HFF-Myc (cell line): ENCODE data around the gene SLC20A1.
"Not testable (repeated sequence)": the region's sequence is repeated elsewhere in the genome, so short reads cannot be mapped to it uniquely, and the experiment has no call there.

ENCODE experiments used
- DNase-seq: peaks from one replicate; pipeline ENCODE4 v3.0.0-alpha.2; 2011; ENCODE audit warnings: low read depth; ENCODE audit errors: extremely low read depth
- H3K4me3 ChIP-seq: replicated peaks from 2 replicates; pipeline ENCODE4 v1.5.1; 2011; ENCODE audit warnings: low read depth, mild to moderate bottlenecking, control low read depth, low read length
- TF ChIP-seq, protein P1 (sequence below): IDR thresholded peaks from 2 replicates; pipeline ENCODE4 v1.5.1; 2012; ENCODE audit warnings: mild to moderate bottlenecking, low read depth, low read length, control low read depth; ENCODE audit errors: missing control alignments

The SLC20A1 gene

DNA sequence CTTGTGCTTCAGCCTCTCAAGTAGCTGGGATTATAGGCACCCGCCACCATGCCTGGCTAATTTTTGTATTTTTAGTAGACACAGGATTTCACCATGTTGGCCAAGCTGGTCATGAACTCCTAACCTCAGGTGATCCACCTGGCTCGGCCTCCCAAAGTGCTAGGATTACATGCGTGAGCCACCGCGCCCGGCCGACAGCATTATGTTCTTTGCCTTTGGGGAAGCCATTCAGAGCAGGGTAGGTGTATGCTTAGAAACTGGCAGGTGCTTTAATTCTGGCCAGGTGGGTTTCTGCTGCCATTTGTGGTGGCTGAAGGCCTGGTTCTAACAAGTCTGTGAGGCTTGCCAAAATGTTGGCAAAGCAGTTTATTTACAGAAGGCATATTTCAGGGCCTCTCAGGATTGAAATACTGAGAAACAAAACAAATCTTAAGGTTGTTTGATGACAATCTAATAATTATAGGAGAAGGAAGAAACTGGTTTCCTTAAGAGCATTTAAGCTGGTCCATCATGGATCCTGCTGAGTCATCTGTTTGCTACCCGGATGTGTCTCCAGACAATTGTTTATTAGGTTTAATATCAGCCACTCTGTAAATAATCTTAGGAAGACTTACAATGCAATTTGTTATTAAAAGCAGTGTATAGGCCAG, 16.0 kb downstream of the SLC20A1 start:
- TF ChIP-seq, protein P1, sequence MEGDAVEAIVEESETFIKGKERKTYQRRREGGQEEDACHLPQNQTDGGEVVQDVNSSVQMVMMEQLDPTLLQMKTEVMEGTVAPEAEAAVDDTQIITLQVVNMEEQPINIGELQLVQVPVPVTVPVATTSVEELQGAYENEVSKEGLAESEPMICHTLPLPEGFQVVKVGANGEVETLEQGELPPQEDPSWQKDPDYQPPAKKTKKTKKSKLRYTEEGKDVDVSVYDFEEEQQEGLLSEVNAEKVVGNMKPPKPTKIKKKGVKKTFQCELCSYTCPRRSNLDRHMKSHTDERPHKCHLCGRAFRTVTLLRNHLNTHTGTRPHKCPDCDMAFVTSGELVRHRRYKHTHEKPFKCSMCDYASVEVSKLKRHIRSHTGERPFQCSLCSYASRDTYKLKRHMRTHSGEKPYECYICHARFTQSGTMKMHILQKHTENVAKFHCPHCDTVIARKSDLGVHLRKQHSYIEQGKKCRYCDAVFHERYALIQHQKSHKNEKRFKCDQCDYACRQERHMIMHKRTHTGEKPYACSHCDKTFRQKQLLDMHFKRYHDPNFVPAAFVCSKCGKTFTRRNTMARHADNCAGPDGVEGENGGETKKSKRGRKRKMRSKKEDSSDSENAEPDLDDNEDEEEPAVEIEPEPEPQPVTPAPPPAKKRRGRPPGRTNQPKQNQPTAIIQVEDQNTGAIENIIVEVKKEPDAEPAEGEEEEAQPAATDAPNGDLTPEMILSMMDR: no peak
- DNase-seq: no peak
- no peak overlapping the region for H3K4me3 ChIP-seq

DNA sequence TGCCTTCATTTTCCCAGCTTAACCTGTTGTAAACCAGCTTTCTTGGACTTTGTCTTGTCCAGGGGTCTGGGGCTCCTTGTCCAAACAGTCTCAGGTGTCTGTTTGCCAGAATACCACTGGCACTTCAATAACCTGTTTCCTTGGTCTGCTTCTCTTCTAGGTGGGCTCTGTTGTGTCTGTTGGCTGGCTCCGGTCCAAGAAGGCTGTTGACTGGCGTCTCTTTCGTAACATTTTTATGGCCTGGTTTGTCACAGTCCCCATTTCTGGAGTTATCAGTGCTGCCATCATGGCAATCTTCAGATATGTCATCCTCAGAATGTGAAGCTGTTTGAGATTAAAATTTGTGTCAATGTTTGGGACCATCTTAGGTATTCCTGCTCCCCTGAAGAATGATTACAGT, 17.0 kb downstream of the SLC20A1 start:
- no peak for DNase-seq
- H3K4me3 ChIP-seq: no peak overlapping the region
- TF ChIP-seq, protein P1: no peak

DNA sequence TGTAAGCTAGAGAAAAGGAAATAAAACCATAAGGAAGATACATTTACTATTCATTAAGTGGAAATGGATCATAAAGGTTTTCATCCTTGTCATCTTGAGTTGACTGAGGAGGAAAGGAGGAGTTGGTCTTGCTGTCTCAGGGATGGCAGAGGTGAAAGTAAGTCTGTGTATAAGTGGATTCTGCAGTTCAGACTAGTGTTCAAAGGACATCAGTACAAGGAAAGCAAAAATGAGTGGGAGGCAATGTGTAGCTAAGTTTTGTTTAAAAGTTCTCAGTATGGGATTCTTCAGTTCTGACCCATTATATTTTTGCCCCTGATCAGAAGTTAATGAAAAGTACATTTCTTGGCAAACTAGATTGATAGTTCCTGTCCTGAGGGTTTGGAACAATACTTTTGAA, 18.9 kb downstream of the SLC20A1 start:
- TF ChIP-seq, protein P1: no peak
- H3K4me3 ChIP-seq: no peak overlapping the region
- DNase-seq: no peak

DNA sequence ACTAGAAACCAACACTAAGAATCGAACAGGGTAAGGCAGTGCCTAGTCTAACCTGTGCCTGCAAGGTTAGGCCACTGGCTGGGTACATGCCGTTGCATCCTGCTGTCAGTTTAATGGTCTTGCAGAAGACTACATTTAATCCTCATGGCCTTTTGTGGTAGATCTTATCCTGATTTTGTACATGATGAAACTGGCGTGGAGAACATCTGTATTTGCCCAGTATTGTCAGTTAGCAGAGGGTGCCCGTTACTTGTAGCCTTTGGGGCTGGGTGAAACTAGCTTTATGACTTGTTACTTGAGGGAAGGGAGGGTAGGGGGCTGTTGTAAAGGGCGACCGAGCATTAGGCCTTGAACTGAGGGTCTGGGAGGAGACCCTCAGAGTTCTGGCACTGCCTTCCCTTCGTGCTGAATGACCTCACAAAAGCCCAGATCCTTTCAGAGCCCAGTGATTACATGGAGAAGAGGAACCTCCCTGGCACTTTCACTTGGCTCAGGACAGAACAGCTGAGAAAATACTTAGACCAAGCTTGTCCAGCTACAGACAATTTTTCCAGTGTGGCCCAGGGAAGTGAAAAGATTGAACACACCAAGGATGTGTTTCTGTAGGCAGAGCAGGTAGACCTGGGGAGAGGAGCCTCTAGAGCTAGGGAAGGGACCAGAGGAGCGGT, 19.5 kb downstream of the SLC20A1 start:
- H3K4me3 ChIP-seq: no peak overlapping the region
- TF ChIP-seq, protein P1: no peak
- DNase-seq: no peak

DNA sequence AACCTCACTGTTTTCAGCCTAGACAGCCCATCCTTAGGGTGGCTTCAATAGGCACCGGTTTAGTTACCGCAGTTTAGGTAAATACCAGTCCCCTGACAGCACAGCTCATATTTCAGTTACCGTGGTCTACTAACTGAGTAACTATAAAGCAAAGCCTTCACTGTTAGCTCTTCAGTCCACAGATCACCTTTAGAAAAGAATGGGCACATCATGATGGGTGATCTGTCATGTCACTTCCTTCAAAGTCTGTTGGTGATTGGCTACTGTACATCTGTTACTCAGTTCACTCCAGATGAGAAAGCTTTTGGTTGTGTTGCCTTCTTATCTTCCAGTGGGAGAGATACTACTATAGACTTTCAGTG, 21.0 kb downstream of the SLC20A1 start:
- no peak for DNase-seq
- TF ChIP-seq, protein P1: no peak
- no peak overlapping the region for H3K4me3 ChIP-seq

DNA sequence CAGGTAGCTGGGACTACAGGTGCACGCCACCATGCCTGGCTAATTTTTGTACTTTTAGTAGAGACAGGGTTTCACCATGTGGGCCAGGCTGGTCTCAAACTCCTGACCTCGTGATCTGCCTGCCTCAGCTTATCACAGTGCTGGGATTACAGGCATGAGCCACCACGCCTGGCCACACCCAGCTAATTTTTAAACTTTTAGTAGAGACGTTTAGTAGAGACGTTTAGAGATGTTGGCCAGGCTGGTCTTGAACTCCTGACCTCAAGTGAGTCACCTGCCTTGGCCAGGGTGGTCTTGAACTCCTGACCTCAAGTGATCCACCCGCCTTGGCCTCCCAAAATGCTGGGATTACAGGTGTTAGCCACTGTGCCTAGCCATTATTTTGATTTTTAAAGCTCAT, 21.8 kb downstream of the SLC20A1 start:
- DNase-seq, H3K4me3 ChIP-seq: not testable (repeated sequence)

DNA sequence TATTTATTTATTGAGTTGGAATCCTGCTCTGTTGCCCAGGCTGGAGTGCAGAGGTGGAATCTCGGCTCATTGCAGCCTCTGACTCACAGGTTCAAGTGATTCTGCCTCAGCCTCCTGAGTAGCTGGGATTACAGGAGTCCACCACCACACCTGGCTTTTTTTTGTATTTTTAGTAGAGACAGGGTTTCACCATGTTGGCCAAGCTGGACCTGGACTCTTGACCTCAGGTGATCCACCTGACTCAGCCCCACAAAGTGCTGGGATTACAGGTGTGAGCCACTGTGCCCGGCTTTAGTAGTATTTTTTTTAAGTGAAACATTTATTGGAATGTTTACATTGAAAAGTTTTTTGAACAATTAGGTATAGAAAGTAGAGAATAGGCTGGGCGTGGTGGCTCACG, 23.9 kb downstream of the SLC20A1 start:
- TF ChIP-seq, protein P1: no peak

More for the DNA sequence above, 23.9 kb downstream of the SLC20A1 start:
- no peak overlapping the region for H3K4me3 ChIP-seq
- no peak for DNase-seq
